ENCODE results near the gene MYO5B.

MYO5B gene

GRCh38 chr18:49838381-49838780 is 356.6 kb downstream of the MYO5B start:
- TF ChIP-seq CTCF (IDR thresholded peaks at IDR 0.05): no peak

GRCh38 chr18:49837889-49838288 is 357.1 kb downstream of the MYO5B start:
- no peak for TF ChIP-seq CTCF (IDR thresholded peaks at IDR 0.05)

GRCh38 chr18:49835405-49835804 is 359.5 kb downstream of the MYO5B start:
- no peak for TF ChIP-seq CTCF (IDR thresholded peaks at IDR 0.05)

- TF ChIP-seq CTCF (IDR thresholded peaks at IDR 0.05): no peak
Observed at GRCh38 chr18:49834258-49834657, 360.7 kb downstream of the MYO5B start.

GRCh38 chr18:49833814-49834213 is 361.1 kb downstream of the MYO5B start:
- TF ChIP-seq CTCF (IDR thresholded peaks at IDR 0.05): no peak

GRCh38 chr18:49832221-49832647 is 362.7 kb downstream of the MYO5B start:
- no peak for TF ChIP-seq CTCF (IDR thresholded peaks at IDR 0.05)

GRCh38 chr18:49827996-49828395 is 367.0 kb downstream of the MYO5B start:
- TF ChIP-seq CTCF (IDR thresholded peaks at IDR 0.05): no peak

All from LNCAP (cell line).